Measurements from ENCODE around the gene ZHX3.

- no peak for TF ChIP-seq POLR2A (IDR thresholded peaks at IDR 0.05)
- no peak for TF ChIP-seq CTCF (IDR thresholded peaks at IDR 0.05 in 8 of 11, conservative IDR thresholded peaks at IDR 0.05 in 3 of 11)
- TF ChIP-seq POLR2AphosphoS5 (IDR thresholded peaks at IDR 0.05), result no peak
Observed at GRCh38 chr20:41234546-41234945, 83.0 kb downstream of the ZHX3 start.

Measured in spleen (tissue), 7 donors.